Neural cell (in vitro differentiated cells): ENCODE measurements around the gene GOLGA8B.

Experiments
- EP300 ChIP-seq: fragments of 450-650 bp; conservative IDR thresholded peaks from 2 replicates; pipeline ENCODE4 v1.6.1; 2014; ENCODE audit warnings: antibody characterized with exemption, mild to moderate bottlenecking, moderate library complexity; ENCODE audit not compliant: poor library complexity, severe bottlenecking
- EZH2 ChIP-seq: fragments of 200-600, 300-800 bp; shearing (Covaris generic), sonication (generic); IDR thresholded peaks from 2 replicates; pipeline ENCODE4 v1.6.1; 2014; ENCODE audit warnings: antibody characterized with exemption, low read length, borderline replicate concordance, mild to moderate bottlenecking; ENCODE audit not compliant: insufficient read depth, poor library complexity, severe bottlenecking
- TF ChIP-seq, protein P1 (sequence below): fragments of 450-650 bp; IDR thresholded peaks from 2 replicates; pipeline ENCODE4 v1.5.1; 2014; ENCODE audit warnings: antibody characterized with exemption, mild to moderate bottlenecking, moderate library complexity; ENCODE audit not compliant: poor library complexity, severe bottlenecking
- TF ChIP-seq, protein P2 (sequence below): IDR thresholded peaks from 2 replicates; pipeline ENCODE4 v1.6.1; 2012; ENCODE audit warnings: borderline replicate concordance

DNA sequence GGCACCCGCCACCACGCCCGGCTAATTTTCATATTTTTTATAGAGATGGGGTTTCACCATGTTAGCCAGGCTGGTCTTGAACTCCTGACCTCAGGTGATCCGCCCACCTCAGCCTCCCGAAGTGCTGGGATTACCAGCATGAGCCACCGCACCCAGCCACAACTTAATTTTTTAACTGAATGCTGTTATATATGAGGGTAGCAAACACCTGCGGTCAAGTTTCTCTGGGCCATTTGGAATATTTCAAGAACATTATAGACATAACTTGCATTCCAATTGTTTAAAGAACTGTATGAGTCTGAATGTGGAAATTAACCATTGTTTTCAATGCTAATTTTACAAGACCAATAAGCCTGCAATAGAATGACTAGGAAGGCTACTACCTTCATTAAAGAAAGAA is 35.7 kb upstream of the GOLGA8B start:
- TF ChIP-seq, protein P1, sequence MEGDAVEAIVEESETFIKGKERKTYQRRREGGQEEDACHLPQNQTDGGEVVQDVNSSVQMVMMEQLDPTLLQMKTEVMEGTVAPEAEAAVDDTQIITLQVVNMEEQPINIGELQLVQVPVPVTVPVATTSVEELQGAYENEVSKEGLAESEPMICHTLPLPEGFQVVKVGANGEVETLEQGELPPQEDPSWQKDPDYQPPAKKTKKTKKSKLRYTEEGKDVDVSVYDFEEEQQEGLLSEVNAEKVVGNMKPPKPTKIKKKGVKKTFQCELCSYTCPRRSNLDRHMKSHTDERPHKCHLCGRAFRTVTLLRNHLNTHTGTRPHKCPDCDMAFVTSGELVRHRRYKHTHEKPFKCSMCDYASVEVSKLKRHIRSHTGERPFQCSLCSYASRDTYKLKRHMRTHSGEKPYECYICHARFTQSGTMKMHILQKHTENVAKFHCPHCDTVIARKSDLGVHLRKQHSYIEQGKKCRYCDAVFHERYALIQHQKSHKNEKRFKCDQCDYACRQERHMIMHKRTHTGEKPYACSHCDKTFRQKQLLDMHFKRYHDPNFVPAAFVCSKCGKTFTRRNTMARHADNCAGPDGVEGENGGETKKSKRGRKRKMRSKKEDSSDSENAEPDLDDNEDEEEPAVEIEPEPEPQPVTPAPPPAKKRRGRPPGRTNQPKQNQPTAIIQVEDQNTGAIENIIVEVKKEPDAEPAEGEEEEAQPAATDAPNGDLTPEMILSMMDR, result no peak
- TF ChIP-seq EP300 (no peak), EZH2 (no peak)
- TF ChIP-seq, protein P2, sequence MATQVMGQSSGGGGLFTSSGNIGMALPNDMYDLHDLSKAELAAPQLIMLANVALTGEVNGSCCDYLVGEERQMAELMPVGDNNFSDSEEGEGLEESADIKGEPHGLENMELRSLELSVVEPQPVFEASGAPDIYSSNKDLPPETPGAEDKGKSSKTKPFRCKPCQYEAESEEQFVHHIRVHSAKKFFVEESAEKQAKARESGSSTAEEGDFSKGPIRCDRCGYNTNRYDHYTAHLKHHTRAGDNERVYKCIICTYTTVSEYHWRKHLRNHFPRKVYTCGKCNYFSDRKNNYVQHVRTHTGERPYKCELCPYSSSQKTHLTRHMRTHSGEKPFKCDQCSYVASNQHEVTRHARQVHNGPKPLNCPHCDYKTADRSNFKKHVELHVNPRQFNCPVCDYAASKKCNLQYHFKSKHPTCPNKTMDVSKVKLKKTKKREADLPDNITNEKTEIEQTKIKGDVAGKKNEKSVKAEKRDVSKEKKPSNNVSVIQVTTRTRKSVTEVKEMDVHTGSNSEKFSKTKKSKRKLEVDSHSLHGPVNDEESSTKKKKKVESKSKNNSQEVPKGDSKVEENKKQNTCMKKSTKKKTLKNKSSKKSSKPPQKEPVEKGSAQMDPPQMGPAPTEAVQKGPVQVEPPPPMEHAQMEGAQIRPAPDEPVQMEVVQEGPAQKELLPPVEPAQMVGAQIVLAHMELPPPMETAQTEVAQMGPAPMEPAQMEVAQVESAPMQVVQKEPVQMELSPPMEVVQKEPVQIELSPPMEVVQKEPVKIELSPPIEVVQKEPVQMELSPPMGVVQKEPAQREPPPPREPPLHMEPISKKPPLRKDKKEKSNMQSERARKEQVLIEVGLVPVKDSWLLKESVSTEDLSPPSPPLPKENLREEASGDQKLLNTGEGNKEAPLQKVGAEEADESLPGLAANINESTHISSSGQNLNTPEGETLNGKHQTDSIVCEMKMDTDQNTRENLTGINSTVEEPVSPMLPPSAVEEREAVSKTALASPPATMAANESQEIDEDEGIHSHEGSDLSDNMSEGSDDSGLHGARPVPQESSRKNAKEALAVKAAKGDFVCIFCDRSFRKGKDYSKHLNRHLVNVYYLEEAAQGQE, result no peak
